Omental fat pad (tissue), 4 donors: ENCODE data around the gene KRTAP4-5. TPM values are rescaled to one million over a fixed set of nuclear protein-coding genes. Genes with fewer than 3 reads are reported as not detected.
"Not testable (repeated sequence)": the region's sequence is repeated elsewhere in the genome, so short reads cannot be mapped to it uniquely, and the experiment has no call there.

Experiments
- ATAC-seq: fragments of 150-250 bp; one replicate; pipeline ENCODE4 v1.9.1; 2016; ENCODE audit warnings: mild to moderate bottlenecking, moderate library complexity; ENCODE audit not compliant: low FRiP score
- DNase-seq: peaks from one replicate; pipeline ENCODE4 v3.0.0-alpha.2; 2019; ENCODE audit warnings: low spot score
- CTCF ChIP-seq, 3 donors: fragments of 450-650 bp; IDR thresholded peaks; one replicate each; pipeline ENCODE4 v1.5.1; 2016 to 2017; ENCODE audit warnings: antibody characterized with exemption in 3 of 3, mild to moderate bottlenecking in 3 of 3, moderate library complexity in 2 of 3
- total RNA-seq, 4 donors: library from RNA; depleted of rRNA; stranded (reverse); fragments of >200 nt; gene quantifications; one replicate each; pipeline ENCODE4 v1.1.0, GENCODE V29; 2016

The KRTAP4-5 gene
- total RNA-seq, 4 donors from 2014 or later, result not detected

DNA sequence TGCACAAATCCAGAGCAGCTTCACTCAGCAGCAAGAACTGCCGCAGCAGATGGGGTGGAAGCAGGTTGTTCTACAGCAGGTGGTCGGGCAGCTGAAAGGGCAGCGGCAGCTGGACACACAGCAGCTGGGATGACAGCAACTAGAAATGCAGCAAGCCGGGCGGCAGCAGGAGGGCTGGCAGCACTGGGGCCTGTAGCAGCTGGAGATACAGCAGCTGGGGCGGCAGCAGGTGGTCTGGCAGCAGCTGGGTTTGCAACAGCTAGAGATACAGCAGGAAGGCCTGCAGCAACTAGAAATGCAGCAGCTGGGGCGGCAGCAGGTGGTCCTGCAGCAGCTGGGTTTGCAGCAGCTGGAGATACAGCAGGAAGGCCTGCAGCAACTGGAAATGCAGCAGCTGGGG lies 17.9 kb upstream of the KRTAP4-5 start:
- no peak for TF ChIP-seq CTCF (IDR thresholded peaks at IDR 0.05)
- no peak for ATAC-seq
- no peak for DNase-seq

DNA sequence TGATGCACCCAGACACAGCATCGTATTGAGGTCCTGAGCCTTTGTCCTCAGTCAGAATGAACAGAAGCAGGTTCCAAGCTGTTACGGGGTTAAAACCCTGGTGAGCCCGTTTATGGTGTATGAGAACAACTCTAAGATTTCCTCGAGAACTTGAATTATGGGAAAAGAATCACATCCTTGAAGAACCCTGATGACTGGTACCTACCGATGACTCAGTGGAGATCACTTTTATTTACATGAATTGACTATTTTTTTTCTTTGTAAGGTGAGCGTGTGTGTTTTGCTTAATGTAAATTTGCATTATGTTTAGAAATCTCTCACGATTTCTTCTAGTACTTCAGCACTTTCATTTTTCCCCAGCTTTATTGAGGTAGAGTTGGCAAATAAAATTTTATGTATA lies 14.2 kb upstream of the KRTAP4-5 start:
- TF ChIP-seq CTCF (IDR thresholded peaks at IDR 0.05), result no peak
- no peak for ATAC-seq
- no peak for DNase-seq

DNA sequence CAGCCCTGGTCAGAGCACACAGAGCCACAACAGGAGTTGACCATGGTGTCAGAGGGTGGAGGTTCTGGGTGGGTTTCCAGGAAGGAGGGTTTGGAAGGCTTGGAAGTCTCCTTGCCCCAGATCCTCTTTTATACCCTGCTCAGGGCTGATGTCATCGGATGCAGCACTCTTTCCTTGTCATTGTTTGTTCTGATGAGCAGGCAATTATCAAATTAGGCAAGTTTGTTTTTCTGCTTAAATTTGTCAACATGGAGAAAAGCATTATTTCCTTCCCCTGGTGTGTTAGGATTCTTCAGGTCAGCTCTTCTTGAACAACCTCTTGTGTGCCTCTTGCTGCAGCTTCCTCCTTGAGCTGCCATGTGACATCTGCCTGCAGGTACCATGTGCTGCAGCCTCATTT lies 11.0 kb upstream of the KRTAP4-5 start, which contains the start of gene KRTAP4-4:
TSS of gene KRTAP4-4 (minus strand) at position 101 of the 400 bp plus-strand sequence. CDS start at position 44, 57 bp downstream.
- DNase-seq, result no peak
- no peak for ATAC-seq
- no peak for TF ChIP-seq CTCF (IDR thresholded peaks at IDR 0.05)

- ATAC-seq, DNase-seq: not testable (repeated sequence)
Observed at GRCh38 chr17:41160190-41160589, 10.6 kb upstream of the KRTAP4-5 start.

- ATAC-seq (no peak), DNase-seq (no peak)
- no peak for TF ChIP-seq CTCF (IDR thresholded peaks at IDR 0.05)
Observed at GRCh38 chr17:41153856-41154255, 4.2 kb upstream of the KRTAP4-5 start.

DNA sequence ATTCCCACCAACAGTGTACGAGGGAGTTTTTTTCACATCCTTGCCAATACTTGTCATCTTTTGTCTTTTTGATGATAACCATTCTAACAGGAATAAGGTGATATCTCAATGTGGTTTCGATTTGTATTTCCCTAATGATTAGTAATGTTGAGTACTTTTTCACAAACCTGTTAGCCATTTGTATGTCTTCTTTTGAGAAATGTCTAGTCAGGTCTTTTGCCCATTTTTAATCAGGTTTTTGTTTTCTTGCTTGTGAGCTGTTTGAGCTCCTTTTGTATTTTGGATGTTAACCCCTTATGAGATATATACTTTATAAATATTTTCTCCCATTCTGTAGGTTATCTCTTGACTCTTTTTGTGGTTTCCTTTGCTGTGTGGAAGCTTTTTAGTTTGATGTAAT lies 1.9 kb upstream of the KRTAP4-5 start:
- TF ChIP-seq CTCF (IDR thresholded peaks at IDR 0.05), result no peak
- DNase-seq (no peak), ATAC-seq (no peak)

GRCh38 chr17:41150026-41150425 lies 401 bp upstream of the KRTAP4-5 start:
- ATAC-seq (no peak), DNase-seq (no peak)
- TF ChIP-seq CTCF (IDR thresholded peaks at IDR 0.05), result no peak

GRCh38 chr17:41148971-41149651 lies 514 bp downstream of the KRTAP4-5 start:
- not testable (repeated sequence) for DNase-seq, ATAC-seq
